ENCODE measurements around the gene MORC3. TPM values are rescaled to one million over a fixed set of nuclear protein-coding genes. Genes with fewer than 3 reads are reported as not detected.
A peak's percentile ranks its signal among the peaks of the same experiment; 100 is the strongest.
"Not testable (repeated sequence)": the region's sequence is repeated elsewhere in the genome, so short reads cannot be mapped to it uniquely, and the experiment has no call there.

The MORC3 gene
- total RNA-seq, 1 experiment from 2014 or later = 18.7 TPM

GRCh38 chr21:36381841-36382589 lies 62.0 kb downstream of the MORC3 start:
- no peak overlapping the region for H2BK120ac ChIP-seq (ENCODE audit: low read depth, low read length, poor library complexity, severe bottlenecking)
- H3K9me3 Mint-ChIP-seq = no peaks in the 10 kb centered on the region
- WGBS (ENCODE audit: extremely low coverage, insufficient read length, low lambda C conversion rate) = no CpG with 5 or more reads among the region's 9 CpGs
- H3K27me3 Mint-ChIP-seq (ENCODE audit: low read depth) = no peaks in the 10 kb centered on the region
- H3K4me1 Mint-ChIP-seq = peaks cover 8 to 11% of the 10 kb centered on the region in 2 experiments
- no peak overlapping the region for H4K8ac ChIP-seq (replicated peaks; ENCODE audit: insufficient read length, low read depth, low read length)
- H3K14ac ChIP-seq (ENCODE audit: insufficient read depth, low read length) = no peak overlapping the region
- H4K20me1 ChIP-seq (ENCODE audit: control insufficient read depth, insufficient read depth, insufficient read length) = no peaks in the 10 kb centered on the region
- H2BK12ac ChIP-seq (ENCODE audit: insufficient read length, low read depth, low read length) = no peak overlapping the region
- no peak overlapping the region for H3K4me2 ChIP-seq (ENCODE audit: insufficient read depth, insufficient read length, low read length)
- H3K79me1 ChIP-seq (ENCODE audit: insufficient read depth, low read depth, low read length, poor library complexity, severe bottlenecking) = no peaks in the 10 kb centered on the region
- no peak for TF ChIP-seq CTCF (conservative IDR thresholded peaks at IDR 0.05)
- no peaks in the 10 kb centered on the region for H3K27me3 ChIP-seq (ENCODE audit: insufficient read depth, low read length)
- no peak overlapping the region for H3K23ac ChIP-seq (ENCODE audit: insufficient read length, low read depth, low read length)
- no peak overlapping the region for H2AK5ac ChIP-seq (ENCODE audit: insufficient read length, low read length)
- no peak overlapping the region for H3K4me3 Mint-ChIP-seq
- H3K79me2 ChIP-seq (ENCODE audit: insufficient read depth, low read length) = no peaks in the 10 kb centered on the region
- no peak overlapping the region for H3K56ac ChIP-seq (ENCODE audit: insufficient read length, low read depth, low read length)
- H4K5ac ChIP-seq (ENCODE audit: insufficient read length, low read depth, low read length) = no peak overlapping the region
- no peak overlapping the region for H2BK15ac ChIP-seq (ENCODE audit: low read depth, low read length)
- no peak for DNase-seq
- no peaks in the 10 kb centered on the region for H3K4me1 ChIP-seq (ENCODE audit: insufficient read depth, low read length)
- H3K4ac ChIP-seq (ENCODE audit: low read depth, low read length) = no peak overlapping the region
- H3K27ac ChIP-seq (ENCODE audit: insufficient read length, low read depth, low read length) = no peak overlapping the region
- H3K36me3 Mint-ChIP-seq (ENCODE audit: insufficient read depth in 1 of 3, low read depth in 3 of 3) = peaks cover 4 to 20% (median 18%) of the 10 kb centered on the region in 3 experiments; a peak in 6 of 7 replicates
- peaks cover 4% of the 10 kb centered on the region for H3K23me2 ChIP-seq (ENCODE audit: insufficient read length, low read depth, low read length, poor library complexity, severe bottlenecking)
- H3T11ph ChIP-seq (ENCODE audit: low read length) = no peak overlapping the region
- H3K9ac ChIP-seq (ENCODE audit: extremely low read depth, insufficient read length, low read length) = no peak overlapping the region
- no peak overlapping the region for H2BK5ac ChIP-seq (ENCODE audit: insufficient read length, low read length)
- no peak overlapping the region for H2AFZ ChIP-seq (ENCODE audit: low read length)
- no peak overlapping the region for H4K91ac ChIP-seq (ENCODE audit: insufficient read length, low read depth, low read length)
- no peaks in the 10 kb centered on the region for H3K9me3 ChIP-seq (ENCODE audit: control insufficient read depth, low read depth, low read length)
- no peak overlapping the region for H3K18ac ChIP-seq (ENCODE audit: insufficient read length, low read depth, low read length)
- peak overlapping the region in 1 of 3 experiments; percentile 8; a peak in 1 of 7 replicates for H3K27ac Mint-ChIP-seq
- no peak overlapping the region for H2BK20ac ChIP-seq (ENCODE audit: low read depth, low read length, poor library complexity, severe bottlenecking)

- H2BK15ac ChIP-seq (ENCODE audit: low read depth, low read length); H2BK20ac ChIP-seq (ENCODE audit: low read depth, low read length, poor library complexity, severe bottlenecking); H3K27me3 ChIP-seq (ENCODE audit: insufficient read depth, low read length); H2AFZ ChIP-seq (ENCODE audit: low read length); H2AK5ac ChIP-seq (ENCODE audit: insufficient read length, low read length); H4K8ac ChIP-seq (replicated peaks; ENCODE audit: insufficient read length, low read depth, low read length); H3K9ac ChIP-seq (ENCODE audit: extremely low read depth, insufficient read length, low read length); H2BK5ac ChIP-seq (ENCODE audit: insufficient read length, low read length); H3K4me3 Mint-ChIP-seq; H3K4me1 ChIP-seq (ENCODE audit: insufficient read depth, low read length); H4K5ac ChIP-seq (ENCODE audit: insufficient read length, low read depth, low read length); H2BK120ac ChIP-seq (ENCODE audit: low read depth, low read length, poor library complexity, severe bottlenecking); H3K23ac ChIP-seq (ENCODE audit: insufficient read length, low read depth, low read length); H4K20me1 ChIP-seq (ENCODE audit: control insufficient read depth, insufficient read depth, insufficient read length); H3K9me3 ChIP-seq (ENCODE audit: control insufficient read depth, low read depth, low read length); H3K4ac ChIP-seq (ENCODE audit: low read depth, low read length); H3K79me2 ChIP-seq (ENCODE audit: insufficient read depth, low read length); H3K56ac ChIP-seq (ENCODE audit: insufficient read length, low read depth, low read length); H4K91ac ChIP-seq (ENCODE audit: insufficient read length, low read depth, low read length); H3K14ac ChIP-seq (ENCODE audit: insufficient read depth, low read length); H3K4me2 ChIP-seq (ENCODE audit: insufficient read depth, insufficient read length, low read length); H3K27ac ChIP-seq (ENCODE audit: insufficient read length, low read depth, low read length); H3K79me1 ChIP-seq (ENCODE audit: insufficient read depth, low read depth, low read length, poor library complexity, severe bottlenecking); H3K23me2 ChIP-seq (ENCODE audit: insufficient read length, low read depth, low read length, poor library complexity, severe bottlenecking); H3K27ac Mint-ChIP-seq; H2BK12ac ChIP-seq (ENCODE audit: insufficient read length, low read depth, low read length); H3K27me3 Mint-ChIP-seq (ENCODE audit: low read depth); DNase-seq; H3T11ph ChIP-seq (ENCODE audit: low read length); H3K18ac ChIP-seq (ENCODE audit: insufficient read length, low read depth, low read length); H3K9me3 Mint-ChIP-seq: not testable (repeated sequence)
- Mint-ChIP-seq H3K36me3 (ENCODE audit: insufficient read depth in 1 of 3, low read depth in 3 of 3) (peaks cover 6 to 18% (median 17%) of the 10 kb centered on the region in 3 experiments; a peak in 6 of 7 replicates), H3K4me1 (peaks cover 11 to 14% of the 10 kb centered on the region in 2 experiments)
- no CpG with 5 or more reads among the region's 10 CpGs for whole genome bisulfite sequencing (ENCODE audit: extremely low coverage, insufficient read length, low lambda C conversion rate)
Observed at GRCh38 chr21:36382722-36383121, 62.7 kb downstream of the MORC3 start.
